C4-2B (cell line): Measurements from ENCODE around the gene PAN3.

Experiments
- H3K27ac ChIP-seq: fragments of 450-650 bp; 2 replicates; pipeline ENCODE4 v1.5.1; 2017
- ZFX ChIP-seq: fragments of 450-650 bp; IDR thresholded peaks from 2 replicates; pipeline ENCODE4 v1.6.1; 2017
- TF ChIP-seq, protein P1 (sequence below): fragments of 450-650 bp; conservative IDR thresholded peaks from 2 replicates; pipeline ENCODE4 v1.5.1; 2017; ENCODE audit warnings: mild to moderate bottlenecking

PAN3 gene

GRCh38 chr13:28185256-28185655 lies 46.9 kb downstream of the PAN3 start:
- no peak for TF ChIP-seq ZFX
- TF ChIP-seq, protein P1, sequence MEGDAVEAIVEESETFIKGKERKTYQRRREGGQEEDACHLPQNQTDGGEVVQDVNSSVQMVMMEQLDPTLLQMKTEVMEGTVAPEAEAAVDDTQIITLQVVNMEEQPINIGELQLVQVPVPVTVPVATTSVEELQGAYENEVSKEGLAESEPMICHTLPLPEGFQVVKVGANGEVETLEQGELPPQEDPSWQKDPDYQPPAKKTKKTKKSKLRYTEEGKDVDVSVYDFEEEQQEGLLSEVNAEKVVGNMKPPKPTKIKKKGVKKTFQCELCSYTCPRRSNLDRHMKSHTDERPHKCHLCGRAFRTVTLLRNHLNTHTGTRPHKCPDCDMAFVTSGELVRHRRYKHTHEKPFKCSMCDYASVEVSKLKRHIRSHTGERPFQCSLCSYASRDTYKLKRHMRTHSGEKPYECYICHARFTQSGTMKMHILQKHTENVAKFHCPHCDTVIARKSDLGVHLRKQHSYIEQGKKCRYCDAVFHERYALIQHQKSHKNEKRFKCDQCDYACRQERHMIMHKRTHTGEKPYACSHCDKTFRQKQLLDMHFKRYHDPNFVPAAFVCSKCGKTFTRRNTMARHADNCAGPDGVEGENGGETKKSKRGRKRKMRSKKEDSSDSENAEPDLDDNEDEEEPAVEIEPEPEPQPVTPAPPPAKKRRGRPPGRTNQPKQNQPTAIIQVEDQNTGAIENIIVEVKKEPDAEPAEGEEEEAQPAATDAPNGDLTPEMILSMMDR, result no peak

GRCh38 chr13:28199089-28199488 lies 60.7 kb downstream of the PAN3 start:
- TF ChIP-seq ZFX, result no peak
- TF ChIP-seq, protein P1, result no peak
- no peak overlapping the region for H3K27ac ChIP-seq

More at GRCh38 chr13:28185256-28185655, 46.9 kb downstream of the PAN3 start:
- no peak overlapping the region for H3K27ac ChIP-seq

GRCh38 chr13:28204043-28204442 lies 65.7 kb downstream of the PAN3 start:
- no peak overlapping the region for H3K27ac ChIP-seq
- TF ChIP-seq, protein P1, result no peak
- no peak for TF ChIP-seq ZFX

- no peak for TF ChIP-seq ZFX
- TF ChIP-seq, protein P1, result no peak
- no peak overlapping the region for H3K27ac ChIP-seq
These were observed 66.5 kb downstream of the PAN3 start for GRCh38 chr13:28204690-28205443.

DNA sequence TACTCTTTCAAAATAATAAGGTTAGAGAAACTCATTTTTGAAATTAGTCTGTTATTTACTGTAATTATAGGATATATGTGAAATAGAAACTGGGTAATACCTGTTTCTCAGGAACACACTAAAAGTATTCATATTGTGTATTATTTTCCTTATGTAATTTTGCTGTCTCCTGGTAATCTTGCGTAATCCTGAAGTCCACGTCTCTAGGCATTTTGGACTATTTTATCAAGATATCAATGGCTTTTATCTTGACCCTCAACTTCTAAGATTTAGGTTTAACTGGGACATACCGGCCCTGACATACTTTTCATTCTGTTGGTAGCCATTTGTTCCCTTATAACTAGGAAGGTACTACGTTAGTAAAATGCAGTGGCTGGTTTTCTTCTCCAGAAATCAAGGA lies 80.3 kb downstream of the PAN3 start:
- TF ChIP-seq ZFX, result no peak
- TF ChIP-seq, protein P1, result no peak
- H3K27ac ChIP-seq, result no peak overlapping the region

GRCh38 chr13:28219408-28220099 lies 81.2 kb downstream of the PAN3 start:
- H3K27ac ChIP-seq, result no peak overlapping the region
- TF ChIP-seq, protein P1, result no peak
- no peak for TF ChIP-seq ZFX

GRCh38 chr13:28220166-28220565 lies 81.8 kb downstream of the PAN3 start:
- TF ChIP-seq, protein P1, result no peak
- TF ChIP-seq ZFX, result no peak

More at GRCh38 chr13:28220166-28220565, 81.8 kb downstream of the PAN3 start:
- no peak overlapping the region for H3K27ac ChIP-seq
